ENCODE measurements around the gene PDHX. TPM values are rescaled to one million over a fixed set of nuclear protein-coding genes. Genes with fewer than 3 reads are reported as not detected.

Gene PDHX
- total and polyA plus RNA-seq, 11 donors: 74.0 to 204 (median 127) TPM

- peaks cover 0 to 11% (median 1%) of the 10 kb centered on the region in 12 donors for H3K4me1 ChIP-seq
- TF ChIP-seq POLR2A (IDR thresholded peaks at IDR 0.05): no peak
- TF ChIP-seq CTCF (IDR thresholded peaks at IDR 0.05): no peak
- intact Hi-C loops (cut with DNase I): no loop called here
- no peaks in the 10 kb centered on the region for H3K27me3 ChIP-seq
- DNase-seq (no peak), ATAC-seq (no peak)
- no peaks in the 10 kb centered on the region for H3K9me3 ChIP-seq
- 96 to 99% (median 98%) methylated on average over 8 of the region's 8 CpGs for WGBS, 4 donors
- no peak overlapping the region for H3K27ac ChIP-seq
- H3K36me3 ChIP-seq: peaks cover 0 to 93% (median 38%) of the 10 kb centered on the region in 9 donors
- H3K4me3 ChIP-seq: no peak overlapping the region
Measured at GRCh38 chr11:34972366-34972765, 55.9 kb downstream of the PDHX start.

- Histone ChIP-seq H3K4me3 (no peak overlapping the region), H3K4me1 (peaks cover 0 to 16% (median 4%) of the 10 kb centered on the region in 12 donors), H3K27ac (no peak overlapping the region), H3K9me3 (no peaks in the 10 kb centered on the region), H3K27me3 (no peaks in the 10 kb centered on the region), H3K36me3 (peaks cover 0 to 90% (median 33%) of the 10 kb centered on the region in 9 donors)
- intact Hi-C loops (cut with DNase I): no loop called here
- DNase-seq (no peak), ATAC-seq (no peak)
- 68 to 73% (median 73%) methylated on average over 2 of the region's 2 CpGs for WGBS, 4 donors
- TF ChIP-seq CTCF (IDR thresholded peaks at IDR 0.05) (no peak), POLR2A (IDR thresholded peaks at IDR 0.05) (no peak)
Measured at GRCh38 chr11:34972892-34973291, 56.5 kb downstream of the PDHX start.

GRCh38 chr11:34975482-34975881, 59.1 kb downstream of the PDHX start:
- Histone ChIP-seq H3K4me3 (no peak overlapping the region), H3K36me3 (peaks cover 0 to 78% (median 25%) of the 10 kb centered on the region in 9 donors), H3K9me3 (no peaks in the 10 kb centered on the region), H3K27ac (no peak overlapping the region), H3K4me1 (peaks cover 0 to 20% (median 5%) of the 10 kb centered on the region in 12 donors), H3K27me3 (no peaks in the 10 kb centered on the region)
- ATAC-seq: no peak
- intact Hi-C loops (cut with DNase I): no loop called here
- TF ChIP-seq POLR2A (IDR thresholded peaks at IDR 0.05) (no peak), CTCF (IDR thresholded peaks at IDR 0.05) (no peak)
- DNase-seq: no peak
- WGBS, 4 donors: 92 to 96% (median 93%) methylated on average over 3 of the region's 3 CpGs

GRCh38 chr11:34976496-34977088, 60.2 kb downstream of the PDHX start:
- Histone ChIP-seq H3K27me3 (no peaks in the 10 kb centered on the region), H3K36me3 (peaks cover 0 to 74% (median 24%) of the 10 kb centered on the region in 9 donors), H3K4me3 (no peak overlapping the region), H3K9me3 (no peaks in the 10 kb centered on the region), H3K27ac (no peak overlapping the region), H3K4me1 (peaks cover 0 to 20% (median 5%) of the 10 kb centered on the region in 12 donors)
- intact Hi-C loops (cut with DNase I): no loop called here
- TF ChIP-seq CTCF (IDR thresholded peaks at IDR 0.05) (no peak), POLR2A (IDR thresholded peaks at IDR 0.05) (no peak)
- ATAC-seq (no peak), DNase-seq (no peak)

All from heart left ventricle (tissue), 16 donors.